Neural cell (in vitro differentiated cells): Measurements from ENCODE around the gene PHB1.

Experiments used
- EZH2 ChIP-seq: fragments of 200-600, 300-800 bp; shearing (Covaris generic), sonication (generic); IDR thresholded peaks from 2 replicates; pipeline ENCODE4 v1.6.1; 2014; ENCODE audit warnings: antibody characterized with exemption, low read length, borderline replicate concordance, mild to moderate bottlenecking; ENCODE audit not compliant: insufficient read depth, poor library complexity, severe bottlenecking
- RAD21 ChIP-seq: fragments of 450-650 bp; conservative IDR thresholded peaks from 2 replicates; pipeline ENCODE4 v1.6.1; 2014; ENCODE audit warnings: antibody characterized with exemption, mild to moderate bottlenecking, moderate library complexity

- no peak for TF ChIP-seq RAD21
- no peak for TF ChIP-seq EZH2
Measured at GRCh38 chr17:49365667-49366066, 49.0 kb downstream of the PHB1 start.
